AG10803 (cell line): Measurements from ENCODE around the gene CXCL16.
A peak's percentile ranks its signal among the peaks of the same experiment; 100 is the strongest.

Source experiments
- DNase-seq: peaks from one replicate; pipeline ENCODE4 v3.0.0; 2010; ENCODE audit warnings: low read depth
- H3K4me3 ChIP-seq: 2 replicates; pipeline ENCODE4 v1.5.1; 2011; ENCODE audit warnings: mild to moderate bottlenecking, low read length, control low read depth
- CTCF ChIP-seq: conservative IDR thresholded peaks from 2 replicates; pipeline ENCODE4 v1.5.1; 2011; ENCODE audit warnings: mild to moderate bottlenecking, low read length, control low read depth, inconsistent platforms

CXCL16 gene

GRCh38 chr17:4769628-4770027 is 29.9 kb upstream of the CXCL16 start:
- no peak overlapping the region for H3K4me3 ChIP-seq
- DNase-seq: peak; percentile 10
- no peak for TF ChIP-seq CTCF

DNA sequence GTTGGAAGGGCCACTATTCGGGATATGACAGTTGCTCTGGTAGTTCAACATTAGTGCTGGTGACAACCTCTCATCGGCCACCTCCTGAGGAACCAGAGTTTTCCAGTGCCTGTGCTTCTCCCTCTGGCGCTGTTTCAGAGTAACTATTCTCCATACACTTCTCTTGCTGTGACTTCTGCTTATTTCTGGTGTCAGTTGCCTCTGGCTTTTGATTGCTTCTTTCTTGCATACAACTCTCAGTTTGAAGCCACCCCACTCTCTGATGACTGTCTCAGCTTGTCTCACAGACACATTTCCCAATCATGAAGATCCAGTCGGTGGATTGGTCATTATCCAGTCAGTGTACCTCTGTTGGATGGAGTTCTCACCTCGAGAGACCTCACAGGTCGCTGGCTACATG is 28.6 kb upstream of the CXCL16 start:
- no peak for TF ChIP-seq CTCF

GRCh38 chr17:4766723-4767122 is 27.0 kb upstream of the CXCL16 start:
- TF ChIP-seq CTCF: no peak
- DNase-seq: no peak
- H3K4me3 ChIP-seq: no peak overlapping the region

More for the DNA sequence above, 28.6 kb upstream of the CXCL16 start:
- DNase-seq: no peak
- H3K4me3 ChIP-seq: no peak overlapping the region

DNA sequence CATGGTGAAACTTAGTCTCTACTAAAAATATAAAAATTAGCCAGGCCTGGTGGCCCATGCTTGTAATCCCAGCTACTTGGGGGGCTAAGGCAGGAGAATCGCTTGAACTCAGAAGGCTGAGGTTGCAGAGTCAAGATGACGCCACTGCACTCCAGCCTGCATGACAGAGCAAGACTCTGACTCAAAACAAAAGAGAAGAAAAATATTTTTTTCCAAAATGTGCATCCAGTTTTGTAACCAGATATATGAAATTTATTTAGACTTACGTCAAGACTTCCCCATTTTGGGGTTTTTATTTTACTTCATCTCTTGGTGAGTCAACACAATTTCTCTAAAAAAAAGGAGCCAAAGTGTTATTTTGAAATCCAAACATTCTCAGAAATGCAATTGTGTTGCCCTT is 26.5 kb upstream of the CXCL16 start:
- DNase-seq: peak; percentile 13
- H3K4me3 ChIP-seq: no peak overlapping the region

GRCh38 chr17:4764595-4764994 is 24.9 kb upstream of the CXCL16 start:
- no peak overlapping the region for H3K4me3 ChIP-seq
- no peak for TF ChIP-seq CTCF
- DNase-seq: no peak

More for the DNA sequence above, 26.5 kb upstream of the CXCL16 start:
- TF ChIP-seq CTCF: no peak

DNA sequence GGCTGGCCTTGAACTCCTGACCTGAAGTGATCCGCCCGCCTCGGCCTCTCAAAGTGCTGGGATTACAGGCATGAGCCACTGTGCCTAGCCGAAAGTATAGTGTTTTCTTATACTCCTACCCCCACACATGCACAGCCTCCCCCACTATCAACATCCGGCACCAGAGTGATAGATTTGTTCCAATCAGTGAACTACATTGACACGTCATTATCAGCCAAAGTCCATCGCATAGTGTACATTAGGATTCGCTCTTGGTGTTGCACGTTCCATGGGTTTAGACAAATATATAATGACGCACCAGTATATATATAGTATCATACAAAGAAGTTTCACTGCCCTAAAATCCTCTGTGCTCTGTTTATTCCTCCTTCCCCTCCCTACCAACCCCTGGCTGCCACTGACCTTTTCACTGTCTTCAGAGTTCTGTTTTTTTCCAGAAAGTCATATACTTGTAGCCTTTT is 20.1 kb upstream of the CXCL16 start:
- H3K4me3 ChIP-seq: no peak overlapping the region
- TF ChIP-seq CTCF: no peak
- no peak for DNase-seq

- no peak for TF ChIP-seq CTCF
- H3K4me3 ChIP-seq: no peak overlapping the region
- DNase-seq: no peak
Measured at GRCh38 chr17:4753392-4753791, 13.7 kb upstream of the CXCL16 start.
